ENCODE measurements around the gene STK4.

The STK4 gene

DNA sequence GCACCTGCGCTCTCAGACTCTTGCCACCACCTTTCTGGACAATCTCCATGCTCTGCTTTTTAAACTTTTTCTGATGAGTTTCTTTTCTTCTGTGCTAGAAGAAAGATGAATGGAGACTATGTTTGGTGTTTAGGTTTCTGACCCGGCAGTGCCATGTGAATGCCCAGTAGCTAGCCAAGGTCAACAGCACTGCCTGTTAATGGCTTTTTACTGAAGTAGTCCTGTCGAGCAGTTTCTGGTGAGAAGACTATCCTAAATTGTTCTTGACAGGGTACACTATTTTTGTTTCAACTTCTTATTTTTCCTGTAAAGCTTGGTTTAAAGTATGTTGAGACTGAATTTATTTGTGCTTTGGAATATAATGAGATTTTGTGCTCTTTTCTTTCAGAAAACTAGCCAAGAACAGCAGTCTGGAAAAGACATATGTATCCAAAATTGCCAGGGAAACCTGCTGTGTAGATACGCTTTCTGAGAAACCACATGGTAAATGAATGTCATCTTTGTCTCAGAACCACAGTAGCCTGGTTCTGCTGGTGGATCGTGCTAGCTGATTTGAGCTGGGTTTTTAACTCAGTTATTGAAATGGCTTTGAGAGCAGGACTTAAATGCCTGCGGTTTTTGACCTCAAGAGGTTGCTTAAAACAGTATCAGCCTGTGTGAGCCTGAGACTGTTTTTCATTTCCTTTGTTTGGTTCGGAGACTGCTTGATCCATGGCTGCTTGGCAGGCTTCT, 86.6 kb downstream of the STK4 start:
- H4K8ac ChIP-seq (ENCODE audit: low read depth, low read length) = no peak overlapping the region
- no peak overlapping the region for H2BK5ac ChIP-seq (ENCODE audit: low read length)
- no peak for DNase-seq (ENCODE audit: low spot score)

DNA sequence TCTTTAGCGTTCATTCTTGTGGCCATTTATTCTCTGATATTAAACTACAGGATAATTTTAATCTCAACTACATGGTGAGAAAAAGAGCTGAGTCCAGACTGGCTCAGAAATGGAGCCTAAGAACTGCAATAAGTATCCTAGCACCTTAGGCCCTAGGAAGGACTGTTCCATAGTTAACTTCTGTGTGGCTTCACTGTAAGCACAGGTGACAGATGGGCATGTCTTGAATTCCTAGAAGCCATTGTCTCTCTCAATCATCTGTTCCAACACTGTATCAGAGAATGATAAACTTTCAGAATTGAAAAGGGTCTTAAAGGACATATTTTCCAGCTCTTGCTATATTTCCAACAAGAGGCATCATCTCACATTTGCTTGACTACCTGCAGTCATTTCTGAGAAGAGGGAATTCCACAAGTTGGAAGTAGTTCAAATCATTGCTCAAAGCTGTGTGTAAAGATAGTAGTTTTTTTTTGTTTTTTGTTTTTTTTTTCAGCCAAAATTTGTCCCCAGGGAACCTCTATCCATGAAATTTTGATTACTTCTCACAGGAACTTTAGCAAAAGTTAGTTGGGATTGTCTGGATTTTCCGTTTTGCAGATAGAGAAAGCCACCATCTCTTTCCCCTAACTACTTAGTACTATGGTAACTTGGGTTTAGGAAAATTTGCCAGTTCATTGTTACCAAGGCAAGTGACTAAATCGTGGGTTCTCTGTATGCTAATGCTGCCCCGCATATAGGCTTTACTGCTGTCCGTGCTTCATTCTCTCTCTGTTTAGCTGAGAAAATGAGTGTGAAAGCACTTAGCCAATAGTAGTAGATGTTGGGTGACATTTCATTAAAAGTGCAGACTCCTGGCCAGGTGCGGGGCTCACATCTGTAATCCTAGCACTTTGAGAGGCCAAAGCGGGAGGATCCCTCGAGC, 87.4 kb downstream of the STK4 start:
- H3K79me1 ChIP-seq (ENCODE audit: low read depth, low read length) = no peaks in the 10 kb centered on the region
- no peak overlapping the region for H3K4ac ChIP-seq (ENCODE audit: low read length)
- H3K4me3 ChIP-seq (ENCODE audit: low read length in 2 of 2) = no peak overlapping the region
- H2AK5ac ChIP-seq (ENCODE audit: low read depth, low read length) = no peak overlapping the region
- H2BK120ac ChIP-seq (ENCODE audit: low read depth, low read length) = no peak overlapping the region
- no peak overlapping the region for H3K14ac ChIP-seq (ENCODE audit: low read length)
- H2BK15ac ChIP-seq (ENCODE audit: low read length) = no peak overlapping the region
- WGBS, 2 donors (ENCODE audit: extremely low coverage in 2 of 2, insufficient read length in 2 of 2, insufficient replicate concordance in 1 of 2) = no CpG with 5 or more reads among the region's 8 CpGs
- peak overlapping the region; percentile 17 for H2AFZ ChIP-seq (ENCODE audit: low read length)
- no peak overlapping the region for H4K8ac ChIP-seq (ENCODE audit: low read depth, low read length)
- no peaks in the 10 kb centered on the region for H3K27me3 ChIP-seq (ENCODE audit: control insufficient read depth in 3 of 3, insufficient read depth in 3 of 3, low read depth in 1 of 3, low read length in 3 of 3)
- no peak overlapping the region for H2BK12ac ChIP-seq (ENCODE audit: low read length)
- H3K27ac ChIP-seq (replicated peaks; ENCODE audit: low read length) = no peak overlapping the region
- H3K4me1 ChIP-seq (ENCODE audit: control insufficient read depth in 2 of 2, insufficient read depth in 1 of 2, low read depth in 1 of 2, low read length in 2 of 2) = peaks cover 6 to 27% of the 10 kb centered on the region in 2 donors
- peaks cover 3 to 18% of the 10 kb centered on the region in 2 donors for H3K36me3 ChIP-seq (replicated peaks in 1 of 2; ENCODE audit: control insufficient read depth in 2 of 2, insufficient read depth in 2 of 2, low read length in 2 of 2)
- no peak overlapping the region for H3K4me2 ChIP-seq (ENCODE audit: insufficient read depth, low read length, poor library complexity, severe bottlenecking)
- no peaks in the 10 kb centered on the region for H3K9me3 ChIP-seq (replicated peaks in 1 of 2; ENCODE audit: control insufficient read depth in 2 of 2, insufficient read depth in 1 of 2, low read depth in 1 of 2, low read length in 2 of 2)
- DNase-seq (ENCODE audit: low spot score) = no peak
- H3K18ac ChIP-seq (ENCODE audit: low read length) = no peak overlapping the region
- no peak overlapping the region for H4K91ac ChIP-seq (ENCODE audit: low read depth, low read length, poor library complexity)
- no peak overlapping the region for H2BK5ac ChIP-seq (ENCODE audit: low read length)
- no peak overlapping the region for H3K23ac ChIP-seq (ENCODE audit: low read depth, low read length, poor library complexity)
- no peak overlapping the region for H3K9ac ChIP-seq (ENCODE audit: low read depth, low read length, poor library complexity)

More for the DNA sequence above, 86.6 kb downstream of the STK4 start:
- Histone ChIP-seq H3K27ac (replicated peaks; ENCODE audit: low read length) (no peak overlapping the region), H3K18ac (ENCODE audit: low read length) (no peak overlapping the region), H3K27me3 (ENCODE audit: control insufficient read depth in 3 of 3, insufficient read depth in 3 of 3, low read depth in 1 of 3, low read length in 3 of 3) (no peaks in the 10 kb centered on the region), H4K91ac (ENCODE audit: low read depth, low read length, poor library complexity) (no peak overlapping the region), H3K9ac (ENCODE audit: low read depth, low read length, poor library complexity) (no peak overlapping the region), H3K4me3 (ENCODE audit: low read length in 2 of 2) (no peak overlapping the region), H2BK15ac (ENCODE audit: low read length) (no peak overlapping the region), H3K9me3 (replicated peaks in 1 of 2; ENCODE audit: control insufficient read depth in 2 of 2, insufficient read depth in 1 of 2, low read depth in 1 of 2, low read length in 2 of 2) (no peaks in the 10 kb centered on the region), H3K4ac (ENCODE audit: low read length) (no peak overlapping the region), H3K14ac (ENCODE audit: low read length) (no peak overlapping the region), H3K4me1 (ENCODE audit: control insufficient read depth in 2 of 2, insufficient read depth in 1 of 2, low read depth in 1 of 2, low read length in 2 of 2) (peaks cover 6 to 27% of the 10 kb centered on the region in 2 donors), H3K23ac (ENCODE audit: low read depth, low read length, poor library complexity) (no peak overlapping the region), H2BK12ac (ENCODE audit: low read length) (no peak overlapping the region), H2AK5ac (ENCODE audit: low read depth, low read length) (no peak overlapping the region), H2BK120ac (ENCODE audit: low read depth, low read length) (no peak overlapping the region), H3K4me2 (ENCODE audit: insufficient read depth, low read length, poor library complexity, severe bottlenecking) (no peak overlapping the region), H3K36me3 (replicated peaks in 1 of 2; ENCODE audit: control insufficient read depth in 2 of 2, insufficient read depth in 2 of 2, low read length in 2 of 2) (peaks cover 3 to 18% of the 10 kb centered on the region in 2 donors), H3K79me1 (ENCODE audit: low read depth, low read length) (no peaks in the 10 kb centered on the region), H2AFZ (ENCODE audit: low read length) (peak overlapping the region; percentile 17)
- no CpG with 5 or more reads among the region's 7 CpGs for WGBS, 2 donors (ENCODE audit: extremely low coverage in 2 of 2, insufficient read length in 2 of 2, insufficient replicate concordance in 1 of 2)

GRCh38 chr20:45055056-45055455, 88.7 kb downstream of the STK4 start:
- Histone ChIP-seq H3K14ac (ENCODE audit: low read length) (no peak overlapping the region), H2BK15ac (ENCODE audit: low read length) (no peak overlapping the region), H4K91ac (ENCODE audit: low read depth, low read length, poor library complexity) (no peak overlapping the region), H3K18ac (ENCODE audit: low read length) (no peak overlapping the region), H4K8ac (ENCODE audit: low read depth, low read length) (no peak overlapping the region), H3K79me1 (ENCODE audit: low read depth, low read length) (no peaks in the 10 kb centered on the region), H2BK12ac (ENCODE audit: low read length) (no peak overlapping the region), H3K9me3 (replicated peaks in 1 of 2; ENCODE audit: control insufficient read depth in 2 of 2, insufficient read depth in 1 of 2, low read depth in 1 of 2, low read length in 2 of 2) (no peaks in the 10 kb centered on the region), H3K4me3 (ENCODE audit: low read length in 2 of 2) (no peak overlapping the region), H2BK5ac (ENCODE audit: low read length) (no peak overlapping the region), H2AFZ (ENCODE audit: low read length) (no peak overlapping the region), H3K4ac (ENCODE audit: low read length) (no peak overlapping the region), H3K4me2 (ENCODE audit: insufficient read depth, low read length, poor library complexity, severe bottlenecking) (no peak overlapping the region), H3K27me3 (ENCODE audit: control insufficient read depth in 3 of 3, insufficient read depth in 3 of 3, low read depth in 1 of 3, low read length in 3 of 3) (no peaks in the 10 kb centered on the region), H2BK120ac (ENCODE audit: low read depth, low read length) (no peak overlapping the region), H3K9ac (ENCODE audit: low read depth, low read length, poor library complexity) (no peak overlapping the region), H3K36me3 (replicated peaks in 1 of 2; ENCODE audit: control insufficient read depth in 2 of 2, insufficient read depth in 2 of 2, low read length in 2 of 2) (peaks cover 3 to 18% of the 10 kb centered on the region in 2 donors), H2AK5ac (ENCODE audit: low read depth, low read length) (no peak overlapping the region), H3K4me1 (ENCODE audit: control insufficient read depth in 2 of 2, insufficient read depth in 1 of 2, low read depth in 1 of 2, low read length in 2 of 2) (peaks cover 3 to 23% of the 10 kb centered on the region in 2 donors), H3K27ac (replicated peaks; ENCODE audit: low read length) (no peak overlapping the region), H3K23ac (ENCODE audit: low read depth, low read length, poor library complexity) (no peak overlapping the region)
- no CpG with 5 or more reads among the region's 4 CpGs for WGBS, 2 donors (ENCODE audit: extremely low coverage in 2 of 2, insufficient read length in 2 of 2, insufficient replicate concordance in 1 of 2)
- DNase-seq (ENCODE audit: low spot score) = no peak

Data from neuronal stem cell (in vitro differentiated cells).